A549 (cell line): ENCODE data around the gene HTRA3. TPM values are rescaled to one million over a fixed set of nuclear protein-coding genes. Genes with fewer than 3 reads are reported as not detected.

ENCODE experiments used
- ATAC-seq, 2 experiments: fragments of 200-7000 bp in 1 of 2; fragments of >200 bp in 1 of 2; cut with Nextera tagmentation in 1 of 2; cut with Tn5 transposase in 1 of 2; 3 replicates each; pipeline versions ENCODE4 v1.8.0 to v1.9.1; 2018 to 2020; ENCODE audit warnings: mild to moderate bottlenecking in 1 of 2, moderate library complexity in 1 of 2
- CTCF ChIA-PET: fragments of 300-600 bp; sonication (Branson Sonifier 250); formaldehyde crosslinking; extraction: SDS; loops from one replicate; lab custom pipeline; 2021; ENCODE audit warnings: antibody characterized with exemption, inconsistent platforms; lab: Yijun Ruan, JAX
- POLR2A ChIA-PET: fragments of 350-600 bp; formaldehyde crosslinking; extraction: SDS; loops from one replicate; lab custom pipeline; 2021; ENCODE audit warnings: antibody characterized with exemption, inconsistent platforms; lab: Yijun Ruan, JAX
- DNase-seq, 2 experiments: peaks; one replicate each; pipeline versions ENCODE4 v3.0.0 to v3.0.0-alpha.2; 2011 to 2016; ENCODE audit warnings: low read depth in 1 of 2, low spot score in 1 of 2
- FAIRE-seq: peaks from 2 replicates; lab custom pipeline; 2011; peaks lifted over from hg19 to GRCh38; lab: Jason Lieb, UNC
- H3K27ac ChIP-seq, 2 experiments: fragments of >200 bp; sonication (Bioruptor Twin); formaldehyde crosslinking; 3 replicates each; pipeline ENCODE4 v1.5.1; 2016 to 2017
- H3K4me1 ChIP-seq: fragments of >200 bp; sonication (Bioruptor Twin); formaldehyde crosslinking; 3 replicates; pipeline ENCODE4 v1.6.1; 2016
- H3K4me2 ChIP-seq: fragments of >200 bp; sonication (Bioruptor Twin); formaldehyde crosslinking; 3 replicates; pipeline ENCODE4 v1.6.1; 2016
- H3K4me3 ChIP-seq: fragments of >200 bp; sonication (Bioruptor Twin); formaldehyde crosslinking; 3 replicates; pipeline ENCODE4 v1.5.1; 2016
- H3K9me3 ChIP-seq: fragments of >200 bp; sonication (Bioruptor Twin); formaldehyde crosslinking; 3 replicates; pipeline ENCODE4 v1.6.1; 2016
- CBX8 ChIP-seq: fragments of 200-600 bp; sonication (generic); IDR thresholded peaks from 2 replicates; pipeline ENCODE4 v1.6.1; 2016
- CHD4 ChIP-seq: fragments of 200-600 bp; sonication (generic); IDR thresholded peaks from 2 replicates; pipeline ENCODE4 v1.6.1; 2016; ENCODE audit warnings: antibody characterized with exemption, mild to moderate bottlenecking, borderline replicate concordance
- EHMT2 ChIP-seq: fragments of 200-600 bp; sonication (generic); IDR thresholded peaks from 2 replicates; pipeline ENCODE4 v1.6.1; 2016; ENCODE audit warnings: antibody characterized with exemption, low read depth, mild to moderate bottlenecking, moderate library complexity
- GATA3 ChIP-seq: IDR thresholded peaks from 2 replicates; pipeline ENCODE4 v1.6.1; 2012; ENCODE audit warnings: borderline replicate concordance
- HOXB13 ChIP-seq: fragments of 250-450 bp; sonication (Bioruptor Pico); IDR thresholded peaks from 2 replicates; pipeline ENCODE4 v1.5.0; 2020; ENCODE audit warnings: low read depth, mild to moderate bottlenecking, moderate library complexity
- KDM1A ChIP-seq: fragments of 200-600 bp; sonication (generic); IDR thresholded peaks from 2 replicates; pipeline ENCODE4 v1.6.1; 2016; ENCODE audit warnings: low read depth, mild to moderate bottlenecking
- MAZ ChIP-seq: fragments of 150-350 bp; IDR thresholded peaks from 2 replicates; pipeline ENCODE4 v1.6.1; 2014; ENCODE audit warnings: antibody characterized with exemption, low read depth, low read length, borderline replicate concordance
- NFE2L2 ChIP-seq: fragments of 150-350 bp; conservative IDR thresholded peaks from 2 replicates; pipeline ENCODE4 v1.6.1; 2014; ENCODE audit warnings: low read length
- POLR2A ChIP-seq: IDR thresholded peaks from 2 replicates; pipeline ENCODE4 v1.6.1; 2012; ENCODE audit warnings: mild to moderate bottlenecking, low read length
- RAD21 ChIP-seq, 2 experiments: fragments of >200 bp in 1 of 2; sonication (Bioruptor Twin) in 1 of 2; formaldehyde crosslinking in 1 of 2; IDR thresholded peaks in 1 of 2; conservative IDR thresholded peaks in 1 of 2; 2 replicates in 1 of 2; 3 replicates in 1 of 2; pipeline ENCODE4 v1.6.1; 2012 to 2018; ENCODE audit warnings: inconsistent platforms in 1 of 2
- RCOR1 ChIP-seq: fragments of 150-350 bp; IDR thresholded peaks from 2 replicates; pipeline ENCODE4 v1.6.1; 2014; ENCODE audit warnings: antibody characterized with exemption, low read length, low read depth
- RFX5 ChIP-seq: fragments of 450-650 bp; IDR thresholded peaks from 2 replicates; pipeline ENCODE4 v1.7.1; 2014; ENCODE audit warnings: antibody characterized with exemption, mild to moderate bottlenecking, moderate library complexity
- RNF2 ChIP-seq: fragments of 200-600 bp; sonication (generic); IDR thresholded peaks from 2 replicates; pipeline ENCODE4 v1.6.1; 2016; ENCODE audit warnings: low read depth, mild to moderate bottlenecking, antibody characterized with exemption, moderate library complexity, borderline replicate concordance
- TFCP2L1 ChIP-seq: fragments of 250-450 bp; sonication (Bioruptor Pico); IDR thresholded peaks from 2 replicates; pipeline ENCODE4 v1.5.0; 2021; ENCODE audit warnings: mild to moderate bottlenecking
- TP53 ChIP-seq: fragments of 250-450 bp; sonication (Bioruptor Pico); IDR thresholded peaks from 2 replicates; pipeline ENCODE4 v1.5.0; 2021; ENCODE audit warnings: mild to moderate bottlenecking, moderate library complexity
- ZC3H11A ChIP-seq: fragments of 450-650 bp; IDR thresholded peaks from 2 replicates; pipeline ENCODE4 v1.6.1; 2014; ENCODE audit warnings: antibody characterized with exemption, mild to moderate bottlenecking
- ZFP36 ChIP-seq: fragments of 450-650 bp; IDR thresholded peaks from 2 replicates; pipeline ENCODE4 v1.6.1; 2014; ENCODE audit warnings: borderline replicate concordance; ENCODE audit not compliant: partially characterized antibody
- ZSCAN20 ChIP-seq: fragments of 250-450 bp; sonication (Bioruptor Pico); IDR thresholded peaks from 2 replicates; pipeline ENCODE4 v1.8.0; 2022; ENCODE audit warnings: mild to moderate bottlenecking, moderate library complexity
- WGBS: methylation state at CpG from one replicate; pipeline ENCODE4 v1.1.6; 2017; ENCODE audit errors: missing lambda C conversion rate; 5-methylcytosine and 5-hydroxymethylcytosine counted together
- polyA plus RNA-seq, 4 experiments: library from polyadenylated mRNA; depleted of rRNA in 3 of 4; stranded (reverse); fragments of >200 nt; fragmentation: RNase III in 1 of 4; extraction: RNeasy Plus Mini Kit Qiagen cat#74134 plus additional on column Dnase treatment in 1 of 4; gene quantifications; 2 replicates in 3 of 4; 3 replicates in 1 of 4; pipeline ENCODE4 v1.2.3, GENCODE V29; 2011 to 2017
- TF ChIP-seq, protein P1 (sequence below): fragments of 450-650 bp; IDR thresholded peaks from 2 replicates; pipeline ENCODE4 v1.6.1; 2014; ENCODE audit warnings: antibody characterized with exemption
- TF ChIP-seq, protein P2 (sequence below): fragments of >200 bp; sonication (Bioruptor Twin); formaldehyde crosslinking; IDR thresholded peaks from 3 replicates; pipeline ENCODE4 v1.6.1; 2016
- TF ChIP-seq, protein P3 (sequence below): fragments of 200-600 bp; sonication (generic); IDR thresholded peaks from 2 replicates; pipeline ENCODE4 v1.6.1; 2016; ENCODE audit warnings: antibody characterized with exemption, mild to moderate bottlenecking, moderate library complexity

The HTRA3 gene
- polyA plus RNA-seq, 2 of the 4 experiments (the other 2 are of a cell fraction) = 4.6 to 7.4 TPM

DNA sequence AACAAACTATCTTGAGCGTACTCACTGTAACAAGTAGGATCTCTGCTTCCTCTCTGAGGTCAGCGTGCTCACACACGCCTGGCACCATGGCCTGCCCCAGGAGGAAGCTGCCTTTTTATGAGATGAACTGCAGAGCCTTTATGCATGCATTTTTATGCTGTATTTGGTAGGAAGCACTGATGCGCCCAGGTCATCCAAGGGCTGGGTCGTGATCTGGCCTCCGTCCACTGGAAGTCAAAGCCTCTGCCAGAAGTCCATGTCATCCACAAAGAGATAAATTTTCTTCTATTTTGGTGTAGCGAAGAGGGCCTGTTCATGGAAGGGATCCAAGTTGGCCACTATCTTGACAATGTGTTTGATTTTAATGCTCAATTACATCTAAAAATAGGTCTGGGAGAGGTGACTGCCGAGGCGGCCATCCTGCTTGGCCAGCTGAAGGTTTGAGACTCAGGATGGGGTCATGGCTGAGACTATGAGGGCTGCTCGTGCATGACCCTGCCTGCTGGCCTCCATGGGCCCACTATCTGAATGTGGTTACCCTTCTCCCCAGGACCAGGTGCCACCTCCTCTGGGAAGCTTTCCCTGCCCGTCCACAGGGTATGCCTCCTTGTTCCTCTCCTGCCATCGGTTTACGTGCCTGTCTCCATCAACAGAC, 50.3 kb downstream of the HTRA3 start:
- Histone ChIP-seq H3K27ac (no peak overlapping the region), H3K4me3 (no peak overlapping the region), H3K9me3 (no peaks in the 10 kb centered on the region; the same call in 2 of the 3 replicates), H3K4me1 (peaks cover 17% of the 10 kb centered on the region), H3K4me2 (no peak overlapping the region)
- 88% methylated on average over 11 of the region's 13 CpGs for WGBS
- FAIRE-seq (no peak), ATAC-seq (no peak), DNase-seq (no peak)
- POLR2A ChIA-PET = no interaction called here
- CTCF ChIA-PET = interaction anchor here (1.1 kb wide), 2 partner anchors 10 to 53 kb away, joined by 3 read pairs; no protein-coding TSS in a partner anchor
- no peak for TF ChIP-seq HOXB13 (CRISPR knock-in tag)
- TF ChIP-seq ZSCAN20 = no peak
- no peak for TF ChIP-seq CHD4
- TF ChIP-seq KDM1A = no peak
- TF ChIP-seq ZC3H11A = no peak
- no peak for TF ChIP-seq RFX5

DNA sequence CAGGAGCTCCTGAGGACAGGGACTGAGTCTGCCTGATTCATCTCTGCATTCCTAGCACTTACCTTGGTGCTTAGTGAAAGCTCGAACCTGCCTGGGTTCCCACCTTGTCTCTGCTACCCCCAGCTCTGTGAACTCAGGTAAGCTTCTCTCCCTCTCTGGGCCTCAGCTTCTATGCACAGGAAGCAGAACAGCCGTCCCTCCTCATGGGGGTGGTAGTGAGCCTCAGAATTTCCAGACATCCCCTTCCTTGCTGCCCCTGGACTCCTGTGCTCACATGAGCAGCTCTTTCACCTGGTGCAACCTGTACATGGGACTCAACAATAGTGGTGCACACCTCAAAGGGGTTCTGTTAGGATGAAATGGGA, 50.8 kb downstream of the HTRA3 start:
- H3K4me1 ChIP-seq = peaks cover 15% of the 10 kb centered on the region
- WGBS = 83% methylated on average over 1 of the region's 2 CpGs
- H3K4me3 ChIP-seq = no peak overlapping the region
- ATAC-seq (no peak; a peak in 1 of 6 replicates), FAIRE-seq (no peak), DNase-seq (no peak)
- no peak overlapping the region for H3K27ac ChIP-seq
- POLR2A ChIA-PET = no interaction called here
- TF ChIP-seq NFE2L2 (no peak), RFX5 (no peak), TFCP2L1 (CRISPR knock-in tag) (no peak)
- CTCF ChIA-PET = interaction anchor here (1.1 kb wide), 1 partner anchor 54 kb away, joined by 3 read pairs; no protein-coding TSS in a partner anchor
- no peak overlapping the region for H3K4me2 ChIP-seq
- no peaks in the 10 kb centered on the region; the same call in 2 of the 3 replicates for H3K9me3 ChIP-seq

DNA sequence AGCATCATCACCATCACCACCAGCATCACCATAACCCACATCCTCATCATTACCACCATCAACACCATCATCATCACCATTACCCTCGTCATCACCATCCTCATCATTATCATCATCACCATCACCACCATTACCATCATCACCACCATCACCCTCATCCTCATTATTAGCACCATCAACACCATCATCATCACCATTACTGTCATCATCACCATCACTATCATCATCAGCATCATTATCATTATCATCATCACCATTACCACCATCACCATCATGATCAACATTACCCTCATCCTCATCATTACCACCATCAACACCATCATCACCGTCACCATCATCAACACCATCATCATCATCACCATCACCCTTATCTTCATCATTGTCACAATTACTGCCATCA, 51.7 kb downstream of the HTRA3 start:
- Histone ChIP-seq H3K27ac (no peak overlapping the region), H3K4me1 (peaks cover 6% of the 10 kb centered on the region), H3K4me2 (no peak overlapping the region), H3K4me3 (no peak overlapping the region), H3K9me3 (no peaks in the 10 kb centered on the region; the same call in 2 of the 3 replicates)
- POLR2A ChIA-PET = no interaction called here
- CTCF ChIA-PET = no interaction called here
- FAIRE-seq (no peak), DNase-seq (no peak), ATAC-seq (no peak)
- 77% methylated on average over 2 of the region's 2 CpGs for WGBS
- TF ChIP-seq, protein P1, sequence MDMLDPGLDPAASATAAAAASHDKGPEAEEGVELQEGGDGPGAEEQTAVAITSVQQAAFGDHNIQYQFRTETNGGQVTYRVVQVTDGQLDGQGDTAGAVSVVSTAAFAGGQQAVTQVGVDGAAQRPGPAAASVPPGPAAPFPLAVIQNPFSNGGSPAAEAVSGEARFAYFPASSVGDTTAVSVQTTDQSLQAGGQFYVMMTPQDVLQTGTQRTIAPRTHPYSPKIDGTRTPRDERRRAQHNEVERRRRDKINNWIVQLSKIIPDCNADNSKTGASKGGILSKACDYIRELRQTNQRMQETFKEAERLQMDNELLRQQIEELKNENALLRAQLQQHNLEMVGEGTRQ = no peak
- no peak for TF ChIP-seq EHMT2

DNA sequence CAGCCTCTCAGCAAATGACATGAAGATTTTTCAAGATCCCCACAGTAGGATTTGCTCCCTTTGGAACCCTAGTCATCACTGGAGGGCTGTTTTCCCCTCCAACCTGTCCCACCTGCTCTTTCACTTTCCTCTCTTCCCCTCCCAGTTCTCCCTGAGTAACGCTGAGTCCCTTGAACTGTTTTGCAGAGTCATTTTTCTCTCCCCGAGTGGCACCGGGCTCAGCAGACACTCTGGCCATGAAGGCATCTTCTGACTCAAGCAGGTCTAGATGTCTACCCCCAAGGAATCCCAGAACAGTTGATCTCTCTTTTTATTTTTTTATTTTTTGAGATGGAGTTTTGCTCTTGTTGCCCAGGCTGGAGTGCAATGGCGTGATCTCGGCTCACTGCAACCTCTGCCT, 52.2 kb downstream of the HTRA3 start:
- CTCF ChIA-PET = no interaction called here
- no peak for FAIRE-seq

More for the DNA sequence above, 52.2 kb downstream of the HTRA3 start:
- Histone ChIP-seq H3K27ac (no peak overlapping the region), H3K4me2 (no peak overlapping the region), H3K4me1 (peaks cover under 1% of the 10 kb centered on the region; the same call in 1 of the 3 replicates), H3K4me3 (no peak overlapping the region), H3K9me3 (no peaks in the 10 kb centered on the region; the same call in 2 of the 3 replicates)
- DNase-seq (no peak), ATAC-seq (no peak)
- POLR2A ChIA-PET = no interaction called here
- 60% methylated on average over 5 of the region's 5 CpGs for WGBS
- TF ChIP-seq RAD21 (conservative IDR thresholded peaks at IDR 0.05 in 1 of 2, IDR thresholded peaks at IDR 0.05 in 1 of 2) = no peak
- no peak for TF ChIP-seq TP53 (CRISPR knock-in tag)
- TF ChIP-seq RCOR1 = no peak
- no peak for TF ChIP-seq RNF2
- no peak for TF ChIP-seq GATA3
- TF ChIP-seq POLR2A = no peak
- TF ChIP-seq MAZ = no peak
- no peak for TF ChIP-seq ZFP36
- no peak for TF ChIP-seq CBX8
- TF ChIP-seq, protein P2, sequence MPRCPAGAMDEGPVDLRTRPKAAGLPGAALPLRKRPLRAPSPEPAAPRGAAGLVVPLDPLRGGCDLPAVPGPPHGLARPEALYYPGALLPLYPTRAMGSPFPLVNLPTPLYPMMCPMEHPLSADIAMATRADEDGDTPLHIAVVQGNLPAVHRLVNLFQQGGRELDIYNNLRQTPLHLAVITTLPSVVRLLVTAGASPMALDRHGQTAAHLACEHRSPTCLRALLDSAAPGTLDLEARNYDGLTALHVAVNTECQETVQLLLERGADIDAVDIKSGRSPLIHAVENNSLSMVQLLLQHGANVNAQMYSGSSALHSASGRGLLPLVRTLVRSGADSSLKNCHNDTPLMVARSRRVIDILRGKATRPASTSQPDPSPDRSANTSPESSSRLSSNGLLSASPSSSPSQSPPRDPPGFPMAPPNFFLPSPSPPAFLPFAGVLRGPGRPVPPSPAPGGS = no peak
- TF ChIP-seq, protein P3, sequence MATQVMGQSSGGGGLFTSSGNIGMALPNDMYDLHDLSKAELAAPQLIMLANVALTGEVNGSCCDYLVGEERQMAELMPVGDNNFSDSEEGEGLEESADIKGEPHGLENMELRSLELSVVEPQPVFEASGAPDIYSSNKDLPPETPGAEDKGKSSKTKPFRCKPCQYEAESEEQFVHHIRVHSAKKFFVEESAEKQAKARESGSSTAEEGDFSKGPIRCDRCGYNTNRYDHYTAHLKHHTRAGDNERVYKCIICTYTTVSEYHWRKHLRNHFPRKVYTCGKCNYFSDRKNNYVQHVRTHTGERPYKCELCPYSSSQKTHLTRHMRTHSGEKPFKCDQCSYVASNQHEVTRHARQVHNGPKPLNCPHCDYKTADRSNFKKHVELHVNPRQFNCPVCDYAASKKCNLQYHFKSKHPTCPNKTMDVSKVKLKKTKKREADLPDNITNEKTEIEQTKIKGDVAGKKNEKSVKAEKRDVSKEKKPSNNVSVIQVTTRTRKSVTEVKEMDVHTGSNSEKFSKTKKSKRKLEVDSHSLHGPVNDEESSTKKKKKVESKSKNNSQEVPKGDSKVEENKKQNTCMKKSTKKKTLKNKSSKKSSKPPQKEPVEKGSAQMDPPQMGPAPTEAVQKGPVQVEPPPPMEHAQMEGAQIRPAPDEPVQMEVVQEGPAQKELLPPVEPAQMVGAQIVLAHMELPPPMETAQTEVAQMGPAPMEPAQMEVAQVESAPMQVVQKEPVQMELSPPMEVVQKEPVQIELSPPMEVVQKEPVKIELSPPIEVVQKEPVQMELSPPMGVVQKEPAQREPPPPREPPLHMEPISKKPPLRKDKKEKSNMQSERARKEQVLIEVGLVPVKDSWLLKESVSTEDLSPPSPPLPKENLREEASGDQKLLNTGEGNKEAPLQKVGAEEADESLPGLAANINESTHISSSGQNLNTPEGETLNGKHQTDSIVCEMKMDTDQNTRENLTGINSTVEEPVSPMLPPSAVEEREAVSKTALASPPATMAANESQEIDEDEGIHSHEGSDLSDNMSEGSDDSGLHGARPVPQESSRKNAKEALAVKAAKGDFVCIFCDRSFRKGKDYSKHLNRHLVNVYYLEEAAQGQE = no peak
